HG03571 (cell line): ENCODE measurements around the gene BRCA1.

Experiments used
- ATAC-seq: cut with Tn5 transposase; IDR thresholded peaks from one replicate; pipeline ENCODE4 v1.9.1; 2021; ENCODE audit not compliant: unreplicated experiment

The BRCA1 gene

DNA sequence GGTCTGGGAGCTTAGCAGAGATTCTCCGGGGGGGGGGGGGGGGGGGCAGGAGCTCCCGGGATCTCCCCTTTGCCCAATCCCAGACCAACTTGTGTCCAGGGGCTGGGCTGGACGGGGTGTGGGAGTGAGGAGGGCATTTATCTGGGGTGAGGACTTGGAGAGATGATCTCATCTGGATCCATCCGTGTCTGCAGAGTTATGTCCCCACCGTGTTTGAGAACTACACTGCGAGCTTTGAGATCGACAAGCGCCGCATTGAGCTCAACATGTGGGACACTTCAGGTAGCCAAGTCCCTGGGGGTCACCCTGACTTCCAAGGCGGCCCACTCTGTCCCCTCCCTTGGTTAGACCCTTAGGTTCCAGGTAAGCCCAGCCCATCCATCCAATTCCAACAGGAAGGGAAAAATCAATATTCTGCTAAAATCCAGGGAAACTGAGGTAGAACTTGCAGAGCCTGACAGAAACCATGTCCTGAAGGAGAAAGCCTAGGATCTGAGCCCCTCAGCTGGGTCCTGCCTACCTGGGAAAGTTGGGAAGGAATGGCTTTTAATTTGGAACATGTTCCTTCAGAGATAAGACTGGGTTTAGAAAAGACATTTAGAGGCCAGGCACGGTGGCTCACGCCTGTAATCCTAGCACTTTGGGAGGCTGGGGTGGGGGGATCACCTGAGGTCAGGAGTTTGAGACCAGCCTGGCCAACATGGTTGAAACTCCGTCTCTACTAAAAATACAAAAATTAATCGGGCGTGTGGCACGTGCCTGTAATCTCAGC lies 99.2 kb downstream of the BRCA1 start:
- ATAC-seq, result no peak

GRCh38 chr17:43025290-43025657 lies 99.9 kb downstream of the BRCA1 start:
- no peak for ATAC-seq

DNA sequence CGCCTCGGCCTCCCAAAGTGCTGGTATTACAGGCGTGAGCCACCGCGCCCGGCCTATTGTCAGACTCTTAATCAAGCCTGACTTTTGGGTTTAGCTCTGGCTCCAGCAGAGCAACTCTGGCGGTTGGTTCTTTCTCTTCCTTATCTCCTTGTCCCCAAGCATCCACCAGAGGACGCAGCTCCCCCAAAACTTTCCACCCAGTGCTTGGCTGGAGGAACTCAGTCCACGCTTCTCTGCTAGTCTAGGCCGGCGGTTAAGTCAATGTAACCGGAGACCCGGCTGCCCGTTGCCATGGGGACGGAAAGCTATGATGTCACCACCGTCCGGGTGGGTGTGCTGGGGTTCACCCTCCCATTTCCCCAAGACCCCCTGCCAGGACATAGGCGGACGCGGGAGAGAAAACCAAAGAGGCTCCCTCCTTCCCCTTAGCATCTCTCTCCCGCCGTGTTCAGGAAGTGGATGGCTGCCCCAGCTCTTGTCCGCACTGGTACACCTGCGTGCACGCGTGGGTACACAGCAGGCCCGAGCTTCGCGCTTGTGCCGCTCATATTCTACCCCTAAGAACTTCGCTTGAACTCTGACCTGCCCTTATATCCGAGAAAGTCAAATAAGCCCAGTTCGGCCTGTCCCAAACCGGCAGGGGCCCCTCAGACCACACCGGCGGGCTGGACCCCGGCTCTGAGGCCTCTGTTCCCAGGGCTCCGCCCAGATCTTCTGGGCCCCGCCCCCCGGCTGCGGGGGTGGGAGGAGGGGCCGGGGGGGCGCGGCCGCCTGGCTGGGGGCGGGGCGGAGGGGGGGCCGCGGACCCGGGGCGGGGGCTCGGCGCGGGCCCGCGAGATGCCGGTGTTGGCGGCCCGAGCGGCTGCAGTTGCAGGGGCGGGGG lies 100.5 kb downstream of the BRCA1 start, which contains the start of gene RND2:
Gene RND2, plus strand, starts transcription at position 825 of the 883 bp plus-strand sequence. CDS start 117 bp downstream, outside the sequence.
- ATAC-seq, result no peak

DNA sequence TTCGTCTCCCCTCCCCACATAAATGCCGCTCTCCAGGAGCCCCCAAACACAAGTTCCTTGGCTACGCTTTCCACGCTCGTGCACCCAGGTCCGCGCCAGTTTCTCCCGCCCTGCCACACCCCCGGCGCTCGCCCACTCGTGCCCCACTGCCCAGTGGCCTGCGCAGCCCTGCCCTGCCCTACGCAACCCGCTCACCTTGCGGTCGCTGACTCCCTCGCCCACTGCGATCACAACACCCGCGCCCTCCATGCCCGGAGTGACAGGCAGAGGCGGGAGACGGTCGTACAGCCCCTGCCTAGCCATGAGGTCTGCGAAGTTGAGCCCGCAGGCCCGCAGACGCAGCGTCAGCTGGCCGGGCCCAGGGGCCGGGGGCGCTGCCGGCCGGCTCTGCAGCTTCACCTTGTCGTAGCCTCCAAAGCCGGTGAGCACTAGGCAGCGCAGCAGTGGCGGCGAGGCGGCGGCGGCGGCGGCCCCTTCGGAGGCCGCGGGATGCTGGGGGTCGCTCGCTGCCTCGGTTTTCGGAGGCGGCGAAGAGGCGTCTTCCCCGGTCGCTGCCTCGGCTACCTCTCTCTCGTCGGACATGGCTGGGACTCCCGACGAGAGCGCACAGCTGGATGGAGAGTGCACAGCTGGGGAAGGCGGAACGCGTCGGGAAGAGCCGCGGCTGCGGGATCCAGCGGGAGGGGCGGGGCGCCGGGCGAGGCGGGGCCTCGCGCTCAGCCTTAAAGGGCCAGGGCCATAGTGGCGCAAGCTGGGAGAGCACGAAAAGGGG lies 103.2 kb downstream of the BRCA1 start, which contains the start of gene VAT1:
Gene VAT1, minus strand, starts transcription at position 645 of the 772 bp plus-strand sequence. Its CDS starts 63 bp downstream, at position 582.
- no peak for ATAC-seq

- no peak for ATAC-seq
Observed at GRCh38 chr17:43020789-43021740, 104.1 kb downstream of the BRCA1 start.

- ATAC-seq, result no peak
Observed at GRCh38 chr17:43020030-43020621, 105.0 kb downstream of the BRCA1 start.

GRCh38 chr17:43019418-43019817 lies 105.7 kb downstream of the BRCA1 start:
- no peak for ATAC-seq

DNA sequence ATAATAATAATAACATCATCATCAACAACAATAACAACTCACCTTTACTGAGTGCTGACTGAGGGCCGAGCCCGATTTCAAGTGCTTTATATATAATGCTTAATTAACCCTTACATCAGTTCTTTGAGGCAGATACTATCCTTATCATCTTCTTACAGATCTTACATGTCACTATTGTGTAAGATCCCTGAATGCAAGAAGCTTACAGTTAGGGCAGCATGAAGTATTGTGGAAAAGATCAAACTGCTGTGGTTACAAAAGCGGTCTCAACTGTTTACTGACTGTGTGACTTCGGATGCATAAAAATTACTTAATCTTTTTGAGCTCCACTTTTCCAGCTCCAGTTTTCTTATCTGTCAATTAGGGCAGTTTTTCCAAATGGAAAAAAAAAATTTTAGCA lies 106.2 kb downstream of the BRCA1 start:
- ATAC-seq, result no peak

DNA sequence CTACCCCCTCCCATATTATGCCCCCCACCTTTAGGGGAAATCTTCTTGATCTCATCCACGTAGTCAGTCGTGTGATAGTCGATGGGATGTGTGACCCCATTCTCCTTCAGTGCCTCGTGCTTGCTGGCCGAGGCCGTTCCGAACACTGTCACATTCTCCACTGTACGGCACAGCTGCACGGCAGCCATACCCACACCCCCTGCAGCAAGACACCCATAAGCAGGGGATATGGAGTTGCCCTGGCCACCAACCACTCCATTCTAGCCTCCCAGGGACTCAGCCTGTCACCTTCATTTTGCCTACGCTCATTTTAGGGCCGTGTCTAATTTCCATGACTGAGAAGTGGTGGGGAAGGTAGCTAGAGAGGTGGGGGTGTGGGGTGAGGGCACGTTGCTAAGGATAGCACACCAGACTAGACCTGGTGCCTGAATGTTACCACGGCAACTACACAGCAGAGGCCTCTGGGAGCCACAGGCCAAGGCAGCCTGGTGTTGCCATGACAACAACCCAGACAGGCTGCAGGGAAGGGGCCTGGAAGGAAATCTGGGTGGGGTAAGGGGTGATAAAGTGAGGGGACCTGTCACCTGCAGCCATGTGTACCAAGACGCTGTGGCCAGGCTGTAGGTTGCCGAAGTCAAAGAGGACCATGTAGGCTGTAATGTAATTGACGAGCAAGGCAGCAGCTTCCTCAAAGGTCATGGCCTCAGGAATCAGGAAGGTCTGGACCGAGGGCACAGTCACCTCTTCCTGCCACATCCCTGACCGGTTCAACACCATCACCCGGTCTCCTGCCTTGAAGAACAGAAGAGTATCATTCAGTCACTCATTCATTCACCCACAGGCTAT lies 106.9 kb downstream of the BRCA1 start:
- ATAC-seq, result no peak

GRCh38 chr17:43016216-43016615 lies 108.9 kb downstream of the BRCA1 start:
- ATAC-seq, result no peak

- ATAC-seq, result no peak
Observed at GRCh38 chr17:43015579-43015978, 109.6 kb downstream of the BRCA1 start.

DNA sequence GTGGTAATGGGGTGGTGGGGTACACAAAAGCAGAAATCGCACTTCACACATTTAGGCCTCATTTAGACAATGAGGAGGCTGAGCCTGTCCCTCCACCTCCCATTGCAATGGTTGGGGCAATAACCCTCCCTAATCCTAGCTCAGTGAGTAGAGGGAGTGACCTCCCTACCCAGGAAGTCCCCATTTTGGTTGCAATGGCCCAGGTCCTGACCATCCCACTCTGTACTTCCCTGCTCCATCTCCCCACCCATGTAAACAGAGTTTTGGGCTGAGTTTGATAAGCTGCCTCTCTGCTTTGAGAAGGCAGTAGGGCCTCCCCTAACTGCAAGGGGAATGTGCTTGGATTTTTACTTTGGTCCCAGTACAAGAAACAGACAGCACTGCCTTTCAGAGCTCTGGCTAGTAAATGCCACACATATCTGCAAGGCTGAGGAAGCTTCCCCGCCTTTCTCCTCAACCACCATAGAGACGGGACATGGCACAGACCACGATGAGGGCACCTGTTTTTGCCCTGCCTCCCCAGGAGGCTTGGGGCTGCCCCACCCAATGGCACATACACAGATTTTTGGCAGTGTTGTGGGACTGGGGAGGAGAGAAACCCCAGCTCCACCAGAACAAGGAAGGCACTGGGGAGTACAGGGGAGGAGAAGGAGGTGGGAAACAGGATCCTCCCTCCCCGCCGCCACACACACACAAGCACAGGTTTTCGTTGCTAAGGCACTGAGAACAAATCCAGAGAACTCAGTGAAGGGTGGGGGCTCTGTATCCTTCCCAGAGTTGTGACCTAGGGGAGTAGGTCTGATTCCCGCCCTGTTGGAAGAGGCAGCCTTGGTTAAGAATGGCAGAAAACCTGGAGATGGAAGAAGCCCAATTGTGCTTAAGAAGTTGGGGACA lies 110.3 kb downstream of the BRCA1 start:
- ATAC-seq, result no peak

- ATAC-seq, result no peak
Observed at GRCh38 chr17:43014020-43014648, 111.0 kb downstream of the BRCA1 start.

DNA sequence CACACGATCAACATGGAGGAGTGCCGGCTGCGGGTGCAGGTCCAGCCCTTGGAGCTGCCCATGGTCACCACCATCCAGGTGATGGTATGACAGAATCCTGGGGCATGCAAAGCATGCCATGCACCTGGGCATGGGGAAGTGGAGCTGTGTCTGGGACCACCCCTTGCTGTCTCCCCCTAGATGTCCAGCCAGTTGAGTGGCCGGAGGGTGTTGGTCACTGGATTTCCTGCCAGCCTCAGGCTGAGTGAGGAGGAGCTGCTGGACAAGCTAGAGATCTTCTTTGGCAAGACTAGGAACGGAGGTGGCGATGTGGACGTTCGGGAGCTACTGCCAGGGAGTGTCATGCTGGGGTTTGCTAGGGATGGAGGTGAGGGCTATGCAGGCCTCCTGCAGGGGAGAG lies 111.9 kb downstream of the BRCA1 start:
- no peak for ATAC-seq

GRCh38 chr17:43011728-43012472 lies 113.3 kb downstream of the BRCA1 start:
- ATAC-seq, result no peak

- no peak for ATAC-seq
Observed at GRCh38 chr17:43010667-43011308, 114.4 kb downstream of the BRCA1 start.
